Hepatocyte (in vitro differentiated cells): Measurements from ENCODE around the gene RTF1. TPM values are rescaled to one million over a fixed set of nuclear protein-coding genes. Genes with fewer than 3 reads are reported as not detected.

ENCODE experiments used
- DNase-seq: peaks from one replicate; pipeline ENCODE4 v3.0.0-alpha.2; 2016; ENCODE audit warnings: low spot score
- H2AFZ ChIP-seq: fragments of 200-600 bp; sonication (generic); 2 replicates; pipeline ENCODE4 v1.6.0; 2016; ENCODE audit warnings: antibody characterized with exemption, mild to moderate bottlenecking
- H3K27ac ChIP-seq: fragments of 200-600 bp; sonication (generic); 2 replicates; pipeline ENCODE4 v1.5.1; 2016; ENCODE audit warnings: mild to moderate bottlenecking
- H3K27me3 ChIP-seq: fragments of 200-600 bp; sonication (generic); 2 replicates; pipeline ENCODE4 v1.6.1; 2016
- H3K36me3 ChIP-seq: fragments of 200-600 bp; sonication (generic); replicated peaks from 2 replicates; pipeline ENCODE4 v1.5.1; 2016; ENCODE audit warnings: low read depth; ENCODE audit not compliant: insufficient read depth
- H3K4me1 ChIP-seq: fragments of 200-600 bp; sonication (generic); 2 replicates; pipeline ENCODE4 v1.5.1; 2016; ENCODE audit warnings: mild to moderate bottlenecking, moderate library complexity; ENCODE audit not compliant: insufficient read depth
- H3K4me2 ChIP-seq: fragments of 200-600 bp; sonication (generic); 2 replicates; pipeline ENCODE4 v1.6.0; 2016
- H3K4me3 ChIP-seq: fragments of 200-600 bp; sonication (generic); 2 replicates; pipeline ENCODE4 v1.5.1; 2016; ENCODE audit warnings: mild to moderate bottlenecking
- H3K79me2 ChIP-seq: fragments of 200-600 bp; sonication (generic); 2 replicates; pipeline ENCODE4 v1.6.0; 2017; ENCODE audit warnings: mild to moderate bottlenecking
- H3K9me2 ChIP-seq: fragments of 200-600 bp; sonication (generic); replicated peaks from 2 replicates; pipeline ENCODE4 v1.6.0; 2017; ENCODE audit warnings: mild to moderate bottlenecking; ENCODE audit not compliant: insufficient read depth
- H3K9me3 ChIP-seq: fragments of 200-600 bp; sonication (generic); 2 replicates; pipeline ENCODE4 v1.5.1; 2016; ENCODE audit warnings: low read depth, mild to moderate bottlenecking
- H4K20me1 ChIP-seq: fragments of 200-600 bp; sonication (generic); 2 replicates; pipeline ENCODE4 v1.6.0; 2016; ENCODE audit warnings: mild to moderate bottlenecking; ENCODE audit not compliant: insufficient read depth, poor library complexity, severe bottlenecking
- EZH2 ChIP-seq: fragments of 200-600 bp; sonication (generic); IDR thresholded peaks from 2 replicates; pipeline ENCODE4 v1.6.1; 2016; ENCODE audit warnings: antibody characterized with exemption, mild to moderate bottlenecking, borderline replicate concordance
- EZH2phosphoT487 ChIP-seq: fragments of 200-600 bp; sonication (generic); IDR thresholded peaks from one replicate; pipeline ENCODE4 v1.6.1; 2018; ENCODE audit warnings: antibody characterized with exemption, mild to moderate bottlenecking, low read depth, moderate library complexity; ENCODE audit not compliant: unreplicated experiment, severe bottlenecking
- WGBS: methylation state at CpG from one replicate; pipeline ENCODE4 v1.1.6; 2016; ENCODE audit warnings: low lambda C conversion rate; ENCODE audit errors: missing lambda C conversion rate; 5-methylcytosine and 5-hydroxymethylcytosine counted together
- polyA plus RNA-seq: library from polyadenylated mRNA; unstranded; fragments of >200 nt; fragmentation: Nextera tagmentation; extraction: Ambion mirVana; gene quantifications from 2 replicates; pipeline ENCODE4 v1.2.1, GENCODE V29; 2016
- total RNA-seq: library from RNA; depleted of rRNA; stranded (reverse); fragments of >200 nt; gene quantifications from 2 replicates; pipeline ENCODE4 v1.2.3, GENCODE V29; 2014
- TF ChIP-seq, protein P1 (sequence below): fragments of 200-600 bp; sonication (generic); IDR thresholded peaks from 2 replicates; pipeline ENCODE4 v1.5.1; 2016; ENCODE audit warnings: antibody characterized with exemption, mild to moderate bottlenecking; ENCODE audit not compliant: poor library complexity

The RTF1 gene
- total and polyA plus RNA-seq, 2 experiments from 2014 or later, result 34.1 to 73.4 TPM

DNA sequence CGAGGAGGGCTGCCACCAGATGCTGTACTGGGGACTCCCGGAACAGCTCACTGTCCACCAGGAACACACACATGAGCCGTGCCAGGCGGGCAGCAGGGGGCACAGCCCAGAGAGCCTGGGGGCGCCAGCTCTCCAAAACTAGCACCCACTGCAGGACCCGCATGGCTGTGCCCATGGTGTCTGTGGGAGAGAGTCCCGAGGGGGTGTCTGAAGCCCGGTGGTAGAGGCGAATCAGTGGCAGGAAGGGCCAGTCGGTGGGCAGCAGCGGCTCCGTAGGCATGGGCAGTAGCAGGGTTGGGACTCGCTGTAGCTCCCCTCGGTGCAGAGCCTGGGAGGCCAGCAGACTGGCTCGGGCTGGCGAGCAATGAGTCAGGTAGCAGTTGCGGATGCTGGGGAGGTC lies 103.7 kb downstream of the RTF1 start:
- H2AFZ ChIP-seq, result no peak overlapping the region
- no peak for TF ChIP-seq EZH2
- no peak for TF ChIP-seq EZH2phosphoT487
- TF ChIP-seq, protein P1, sequence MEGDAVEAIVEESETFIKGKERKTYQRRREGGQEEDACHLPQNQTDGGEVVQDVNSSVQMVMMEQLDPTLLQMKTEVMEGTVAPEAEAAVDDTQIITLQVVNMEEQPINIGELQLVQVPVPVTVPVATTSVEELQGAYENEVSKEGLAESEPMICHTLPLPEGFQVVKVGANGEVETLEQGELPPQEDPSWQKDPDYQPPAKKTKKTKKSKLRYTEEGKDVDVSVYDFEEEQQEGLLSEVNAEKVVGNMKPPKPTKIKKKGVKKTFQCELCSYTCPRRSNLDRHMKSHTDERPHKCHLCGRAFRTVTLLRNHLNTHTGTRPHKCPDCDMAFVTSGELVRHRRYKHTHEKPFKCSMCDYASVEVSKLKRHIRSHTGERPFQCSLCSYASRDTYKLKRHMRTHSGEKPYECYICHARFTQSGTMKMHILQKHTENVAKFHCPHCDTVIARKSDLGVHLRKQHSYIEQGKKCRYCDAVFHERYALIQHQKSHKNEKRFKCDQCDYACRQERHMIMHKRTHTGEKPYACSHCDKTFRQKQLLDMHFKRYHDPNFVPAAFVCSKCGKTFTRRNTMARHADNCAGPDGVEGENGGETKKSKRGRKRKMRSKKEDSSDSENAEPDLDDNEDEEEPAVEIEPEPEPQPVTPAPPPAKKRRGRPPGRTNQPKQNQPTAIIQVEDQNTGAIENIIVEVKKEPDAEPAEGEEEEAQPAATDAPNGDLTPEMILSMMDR, result no peak
- H3K27me3 ChIP-seq, result no peaks in the 10 kb centered on the region
- H3K27ac ChIP-seq, result no peak overlapping the region
- no peak overlapping the region for H3K4me3 ChIP-seq
- no peaks in the 10 kb centered on the region for H3K79me2 ChIP-seq
- no peak overlapping the region for H3K4me2 ChIP-seq
- H3K4me1 ChIP-seq, result no peaks in the 10 kb centered on the region
- DNase-seq, result no peak
- no peaks in the 10 kb centered on the region for H3K36me3 ChIP-seq
- WGBS, result 98% methylated on average over 17 of the region's 17 CpGs
- H3K9me2 ChIP-seq, result no peaks in the 10 kb centered on the region
- H3K9me3 ChIP-seq, result no peaks in the 10 kb centered on the region
- H4K20me1 ChIP-seq, result no peaks in the 10 kb centered on the region

DNA sequence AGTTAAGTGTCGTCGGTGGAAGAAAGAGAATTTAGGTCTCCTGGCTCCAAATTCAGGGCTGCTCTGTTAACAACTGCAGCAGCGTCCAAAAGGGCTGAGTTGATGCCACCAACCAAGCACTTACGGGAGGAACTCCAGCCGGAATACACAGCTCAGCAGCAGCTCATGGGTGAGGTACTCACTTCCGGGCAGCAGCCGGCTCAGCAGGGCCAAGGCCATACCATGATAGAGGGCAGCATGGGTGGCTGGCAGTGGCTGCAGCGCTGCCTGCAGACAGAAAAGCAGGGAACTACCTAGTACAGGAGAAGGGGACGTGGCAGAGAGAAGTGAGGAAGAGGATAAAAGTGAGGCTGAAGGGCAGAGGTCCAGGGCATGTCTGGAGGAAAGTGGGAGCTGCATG lies 104.7 kb downstream of the RTF1 start:
- TF ChIP-seq, protein P1, result no peak
- DNase-seq, result no peak
- Histone ChIP-seq H3K27me3 (no peaks in the 10 kb centered on the region), H3K4me2 (no peak overlapping the region), H3K9me2 (no peaks in the 10 kb centered on the region), H3K79me2 (no peaks in the 10 kb centered on the region), H3K4me3 (no peak overlapping the region), H2AFZ (no peak overlapping the region), H4K20me1 (no peaks in the 10 kb centered on the region), H3K36me3 (no peaks in the 10 kb centered on the region), H3K9me3 (no peaks in the 10 kb centered on the region), H3K27ac (no peak overlapping the region), H3K4me1 (no peaks in the 10 kb centered on the region)
- WGBS, result 92% methylated on average over 9 of the region's 9 CpGs

DNA sequence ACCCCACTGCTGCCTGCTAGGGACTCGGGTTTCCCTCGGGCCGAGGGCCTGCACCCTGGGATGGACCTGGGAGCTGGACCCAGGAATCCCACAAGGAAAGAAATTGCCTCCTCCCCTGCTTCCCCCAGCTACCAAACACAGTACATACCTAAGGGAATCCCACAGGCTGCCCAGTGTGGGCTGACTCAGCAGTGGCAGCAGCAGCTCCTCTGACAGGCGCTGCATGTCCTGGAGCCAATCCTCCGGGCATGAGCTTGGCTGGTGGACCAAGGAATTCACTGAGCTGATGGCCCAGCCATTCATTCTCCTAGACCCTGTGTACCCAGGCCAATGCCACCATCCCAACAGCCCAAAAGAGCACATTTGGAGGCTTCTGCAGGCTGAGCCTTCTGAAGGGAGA lies 106.2 kb downstream of the RTF1 start:
- Histone ChIP-seq H3K4me2 (no peak overlapping the region), H3K9me2 (no peaks in the 10 kb centered on the region), H3K27ac (no peak overlapping the region), H3K9me3 (no peaks in the 10 kb centered on the region), H3K27me3 (no peaks in the 10 kb centered on the region), H3K4me1 (no peaks in the 10 kb centered on the region), H3K36me3 (no peaks in the 10 kb centered on the region), H3K79me2 (no peaks in the 10 kb centered on the region), H3K4me3 (no peak overlapping the region), H2AFZ (no peak overlapping the region), H4K20me1 (no peaks in the 10 kb centered on the region)
- DNase-seq, result no peak
- WGBS, result 96% methylated on average over 5 of the region's 5 CpGs
- TF ChIP-seq EZH2phosphoT487 (no peak), EZH2 (no peak)
- TF ChIP-seq, protein P1, result no peak

DNA sequence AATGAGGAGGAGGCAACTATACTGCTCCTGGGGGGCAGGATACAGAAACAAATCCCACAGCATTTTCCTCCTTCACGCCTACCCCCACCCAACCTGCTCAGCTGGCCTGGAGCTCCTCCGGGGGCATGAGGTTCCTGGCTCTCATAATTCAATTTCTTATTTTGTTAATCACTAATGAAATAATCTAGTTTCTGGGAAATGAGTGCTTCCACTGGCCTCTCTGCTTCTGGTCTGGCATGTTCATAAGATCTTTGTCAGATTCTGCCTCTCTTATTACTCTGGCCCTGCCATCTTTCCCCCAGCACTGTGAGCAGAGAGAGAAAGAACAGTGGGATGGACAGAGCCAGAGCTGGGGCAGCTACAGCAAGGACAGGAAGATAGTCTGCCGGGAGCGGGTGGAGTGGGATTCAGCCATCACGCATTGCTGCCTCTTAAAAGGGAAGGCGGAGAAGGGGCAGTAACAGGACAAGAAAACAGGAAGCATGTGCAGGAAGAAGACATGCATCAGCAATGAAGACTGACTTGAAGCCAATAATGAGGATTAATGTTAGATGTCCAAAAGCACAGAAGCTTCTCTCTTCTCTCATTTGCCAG lies 113.6 kb downstream of the RTF1 start:
- DNase-seq, result no peak
- no peaks in the 10 kb centered on the region for H3K9me2 ChIP-seq
- no peaks in the 10 kb centered on the region for H3K4me1 ChIP-seq
- TF ChIP-seq EZH2 (no peak), EZH2phosphoT487 (no peak)
- TF ChIP-seq, protein P1, result no peak
- no peaks in the 10 kb centered on the region for H4K20me1 ChIP-seq
- H2AFZ ChIP-seq, result no peak overlapping the region
- no peak overlapping the region for H3K4me2 ChIP-seq
- H3K79me2 ChIP-seq, result no peaks in the 10 kb centered on the region
- no peaks in the 10 kb centered on the region for H3K36me3 ChIP-seq
- WGBS, result 96% methylated on average over 6 of the region's 6 CpGs
- no peak overlapping the region for H3K27ac ChIP-seq
- no peaks in the 10 kb centered on the region for H3K27me3 ChIP-seq
- H3K4me3 ChIP-seq, result no peak overlapping the region
- H3K9me3 ChIP-seq, result no peaks in the 10 kb centered on the region
